GM08714 (cell line): Measurements from ENCODE around the gene ACTG2.

Experiments
- H3K4me3 ChIP-seq: fragments of 200-500 bp; sonication (Bioruptor generic); 2 replicates; pipeline ENCODE4 v1.5.1; 2014; ENCODE audit warnings: mild to moderate bottlenecking, low read length, inconsistent platforms
- ZNF274 ChIP-seq: IDR thresholded peaks from 2 replicates; pipeline ENCODE4 v1.6.1; 2012; ENCODE audit warnings: mild to moderate bottlenecking, low read depth, low read length

Gene ACTG2

DNA sequence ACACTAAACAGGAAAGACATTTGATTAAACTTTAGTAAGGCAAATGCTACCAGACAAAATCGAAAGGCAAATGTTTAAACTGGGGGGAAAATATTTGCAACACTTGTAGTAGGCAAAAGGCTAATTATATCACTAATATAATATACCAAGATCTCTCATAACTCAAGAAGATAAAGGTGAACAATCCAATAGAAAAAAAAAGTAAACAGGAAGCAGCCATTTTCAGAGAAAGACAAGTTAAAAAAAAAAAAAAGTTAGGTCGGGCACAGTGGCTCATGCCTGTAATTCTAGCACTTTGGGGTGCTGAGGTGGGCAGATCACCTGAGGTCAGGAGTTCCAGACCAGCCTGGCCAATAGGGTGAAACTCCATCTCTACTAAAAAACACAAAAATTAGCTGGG is 4.4 kb upstream of the ACTG2 start:
- TF ChIP-seq ZNF274 = no peak
- H3K4me3 ChIP-seq = no peak overlapping the region

DNA sequence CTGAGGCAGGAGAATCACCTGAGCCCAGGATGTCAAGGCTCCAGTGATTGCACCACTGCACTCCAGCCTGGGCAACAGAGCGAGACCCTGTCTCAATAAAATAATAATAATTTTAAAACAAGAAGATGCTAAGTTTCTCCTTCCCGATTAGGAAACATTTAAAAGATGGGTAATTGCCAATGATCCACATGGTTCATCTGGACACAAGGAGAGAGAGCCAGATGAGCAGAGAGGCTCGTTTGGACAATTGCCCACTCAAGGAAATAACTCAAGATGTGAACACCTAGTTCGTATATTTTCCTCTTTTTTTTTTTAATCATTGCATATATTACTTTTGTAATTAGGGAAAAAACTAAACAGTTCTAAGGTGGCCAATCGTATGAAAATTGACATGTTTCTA is 3.6 kb upstream of the ACTG2 start:
- TF ChIP-seq ZNF274 = no peak
- H3K4me3 ChIP-seq = no peak overlapping the region

DNA sequence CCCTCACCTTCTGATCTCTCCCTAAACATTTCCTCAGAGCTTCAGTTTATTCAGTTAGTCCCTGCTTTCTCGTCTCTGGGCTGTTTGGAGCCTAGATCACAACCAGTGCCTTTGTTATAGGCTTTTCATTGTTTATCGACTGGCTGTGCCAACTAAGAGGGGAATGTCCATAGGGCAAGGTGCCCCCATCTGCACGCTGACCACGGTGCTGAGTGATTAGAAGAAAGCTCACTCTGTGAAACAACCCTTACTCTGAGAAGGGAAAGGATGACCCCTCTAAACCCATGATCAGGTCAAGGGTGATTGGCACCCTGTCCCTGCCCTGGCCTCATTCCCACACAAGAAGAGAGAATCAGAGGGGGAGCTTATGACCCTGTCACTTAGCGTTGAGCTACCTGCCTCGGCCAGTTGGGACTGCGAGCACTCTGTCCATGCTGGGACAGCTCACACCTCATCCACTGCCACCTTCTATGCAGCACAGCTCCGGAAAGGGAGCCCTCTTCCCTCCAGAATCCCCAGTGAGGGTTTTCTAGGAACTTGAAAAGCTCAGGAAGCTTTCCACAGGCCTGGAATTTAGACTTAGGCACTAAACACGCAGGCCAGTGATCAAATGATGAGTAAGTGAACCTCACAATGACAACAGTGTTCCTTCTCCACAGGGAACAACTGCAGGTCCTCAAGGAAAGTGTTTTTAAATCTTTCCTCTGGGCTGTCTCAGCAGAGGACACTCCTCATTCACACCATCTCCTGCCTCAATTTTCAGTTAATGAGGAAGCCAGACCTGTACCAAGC is 2.3 kb upstream of the ACTG2 start:
- no peak overlapping the region for H3K4me3 ChIP-seq
- TF ChIP-seq ZNF274 = no peak

DNA sequence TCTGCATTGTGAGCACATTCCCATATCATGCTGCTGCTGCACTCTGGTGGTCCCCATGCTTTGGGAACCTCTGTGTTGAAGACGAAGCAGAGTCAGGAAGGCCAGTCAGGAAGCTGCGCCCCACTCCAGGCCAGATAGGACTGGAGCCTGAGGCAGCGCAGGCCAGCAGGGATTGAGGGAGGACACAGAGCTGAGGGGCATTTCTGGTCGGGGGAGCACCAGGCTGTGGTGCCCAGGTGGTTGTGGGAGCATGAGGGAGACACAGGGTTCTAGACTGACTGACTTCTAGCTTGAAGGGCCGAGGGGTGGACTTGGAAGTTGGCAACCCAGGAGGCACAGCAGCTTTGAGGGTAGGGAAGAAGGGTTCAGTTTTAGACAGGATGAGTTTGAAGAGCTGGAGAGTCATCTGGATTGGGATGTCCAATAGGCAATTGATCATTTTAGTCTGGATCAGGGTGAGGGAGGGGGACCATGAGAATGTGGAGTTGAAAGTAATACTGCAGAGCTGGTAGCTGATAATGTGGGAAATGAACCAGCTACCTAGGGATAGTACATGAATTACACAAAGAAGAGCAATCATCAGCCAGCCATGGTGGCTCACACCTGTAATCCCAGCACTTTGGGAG is 1.4 kb upstream of the ACTG2 start:
- no peak for TF ChIP-seq ZNF274
- H3K4me3 ChIP-seq = no peak overlapping the region

DNA sequence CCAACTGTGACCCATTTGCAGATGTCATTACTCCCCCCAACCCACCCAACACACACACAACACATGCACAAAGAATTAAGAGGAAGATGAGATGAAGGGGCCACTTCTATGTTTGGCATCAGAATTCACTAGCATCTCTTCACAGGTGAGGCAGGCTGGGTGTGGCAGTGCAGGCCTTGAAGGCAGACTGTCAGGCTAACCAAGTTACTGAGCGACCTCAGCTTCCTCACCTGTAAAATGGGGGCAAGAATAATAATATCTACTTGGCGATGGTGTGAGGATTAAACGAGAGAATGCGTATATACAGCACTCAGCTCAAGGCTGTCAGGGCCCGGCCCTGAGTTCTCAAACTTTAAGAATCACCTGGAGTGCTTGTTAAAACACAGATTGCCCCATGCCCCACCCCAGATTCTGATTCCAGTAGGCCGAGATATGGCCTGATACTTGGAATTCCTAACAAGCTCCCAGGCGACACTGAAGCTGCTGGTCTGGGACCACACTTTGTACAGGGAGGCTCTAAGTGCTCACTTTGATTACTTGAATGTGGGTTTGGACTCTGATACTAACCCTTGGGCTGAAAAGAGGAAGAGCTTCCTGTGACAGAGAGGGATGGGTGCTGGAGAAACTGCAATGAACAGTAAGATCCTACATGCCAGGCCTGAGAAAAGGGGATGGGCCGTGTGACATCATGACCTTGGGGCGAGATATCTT is 1.1 kb downstream of the ACTG2 start:
- no peak overlapping the region for H3K4me3 ChIP-seq
- no peak for TF ChIP-seq ZNF274

DNA sequence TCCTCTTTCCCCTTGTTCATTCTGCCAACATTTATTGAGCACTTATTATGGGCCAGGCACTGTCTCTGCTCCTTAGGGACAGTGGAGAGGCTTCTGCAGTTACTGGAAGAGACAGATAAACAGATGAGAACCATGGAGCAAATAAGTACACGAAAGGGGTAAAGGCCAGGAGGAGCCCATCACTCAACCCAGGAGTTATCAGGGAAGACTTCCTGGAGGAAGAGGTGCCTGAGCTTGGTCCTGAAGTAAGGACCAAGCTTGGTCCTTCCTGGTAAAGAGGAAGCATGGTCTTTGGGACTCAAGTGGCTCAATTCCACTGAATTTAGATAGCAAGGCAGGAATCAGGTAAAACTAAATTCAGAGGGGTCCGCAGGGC is 1.7 kb downstream of the ACTG2 start:
- H3K4me3 ChIP-seq = no peak overlapping the region
- no peak for TF ChIP-seq ZNF274

DNA sequence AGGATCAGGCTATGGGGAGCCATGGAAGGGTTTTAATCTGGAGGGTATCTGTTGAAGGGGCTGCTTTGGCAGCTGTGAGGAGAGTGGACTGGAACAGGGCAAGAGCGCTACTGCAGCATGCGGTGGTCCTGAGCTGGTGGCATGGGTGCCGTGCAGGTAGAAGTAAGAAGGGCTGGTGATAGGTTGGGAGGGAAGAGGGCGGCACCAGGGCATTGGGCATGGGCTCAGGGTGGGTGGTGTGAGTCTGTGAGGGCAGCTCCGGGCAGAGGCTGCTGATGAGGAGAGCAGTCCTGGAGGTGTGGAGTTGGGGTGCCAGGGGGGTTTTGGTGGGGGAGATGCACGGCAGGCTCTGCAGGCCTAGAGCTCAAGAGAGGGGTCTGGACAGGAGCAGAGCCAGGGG is 2.1 kb downstream of the ACTG2 start:
- H3K4me3 ChIP-seq = no peak overlapping the region
- TF ChIP-seq ZNF274 = no peak

DNA sequence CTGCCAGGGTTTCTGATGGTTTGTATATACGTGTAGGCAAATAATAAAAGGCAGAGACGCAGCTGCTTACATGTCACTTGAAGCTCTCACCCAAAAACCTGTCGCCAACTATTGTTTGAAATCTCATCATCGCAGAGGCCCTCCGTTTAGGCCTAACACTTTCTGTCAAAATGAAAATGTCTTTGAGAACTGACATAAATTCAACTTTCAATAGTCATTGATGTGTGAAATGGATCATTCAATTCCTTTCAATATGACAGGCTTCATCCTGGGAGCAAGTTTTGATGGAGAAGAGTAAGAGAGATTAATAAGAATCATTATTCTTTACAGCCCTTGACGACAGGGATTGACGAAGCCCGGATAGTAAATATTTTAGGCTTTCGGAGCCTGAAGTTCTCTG is 2.7 kb downstream of the ACTG2 start:
- no peak overlapping the region for H3K4me3 ChIP-seq
- no peak for TF ChIP-seq ZNF274

DNA sequence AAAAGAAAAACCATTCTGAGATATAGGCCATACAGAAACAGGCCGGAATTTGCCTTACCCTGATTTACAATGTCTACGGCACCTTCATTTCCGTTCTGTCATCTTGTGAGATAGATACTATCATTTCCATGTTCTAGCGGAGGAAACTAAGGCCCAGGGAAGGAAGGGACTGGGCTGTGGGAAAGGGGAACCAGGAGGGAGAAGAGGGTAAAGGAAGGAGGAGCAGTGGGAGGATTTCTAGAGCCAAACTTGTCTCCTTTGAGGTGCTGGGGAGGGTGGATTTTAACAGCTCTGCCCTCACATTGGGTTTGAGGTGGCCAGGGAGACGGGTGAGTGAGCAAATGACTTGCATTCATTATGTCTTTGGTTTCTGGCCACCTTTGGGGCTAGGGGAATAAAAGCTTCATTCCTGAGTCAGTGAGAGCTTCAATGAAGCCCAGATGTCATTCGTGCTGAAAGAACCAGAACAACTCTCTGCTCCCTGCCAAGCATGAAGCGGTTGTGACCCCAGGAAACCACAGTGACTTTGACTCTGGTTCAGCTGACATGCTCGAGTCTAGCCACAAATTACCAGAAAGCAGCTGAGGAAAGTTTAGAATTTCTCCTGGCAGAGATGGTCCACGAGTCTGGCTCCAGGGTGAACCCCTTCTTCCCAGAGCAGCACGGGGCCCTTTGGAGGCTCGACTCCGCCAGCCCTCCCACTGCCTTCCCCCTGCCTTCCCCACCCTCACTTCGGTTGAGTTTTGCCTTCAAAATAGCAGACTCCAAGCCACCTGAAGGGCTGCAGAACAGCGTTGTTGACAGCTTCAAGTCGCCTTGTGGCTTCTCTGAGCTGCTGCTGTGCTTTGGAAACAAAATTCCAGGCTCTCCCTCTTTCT is 3.8 kb downstream of the ACTG2 start:
- no peak overlapping the region for H3K4me3 ChIP-seq
- no peak for TF ChIP-seq ZNF274

DNA sequence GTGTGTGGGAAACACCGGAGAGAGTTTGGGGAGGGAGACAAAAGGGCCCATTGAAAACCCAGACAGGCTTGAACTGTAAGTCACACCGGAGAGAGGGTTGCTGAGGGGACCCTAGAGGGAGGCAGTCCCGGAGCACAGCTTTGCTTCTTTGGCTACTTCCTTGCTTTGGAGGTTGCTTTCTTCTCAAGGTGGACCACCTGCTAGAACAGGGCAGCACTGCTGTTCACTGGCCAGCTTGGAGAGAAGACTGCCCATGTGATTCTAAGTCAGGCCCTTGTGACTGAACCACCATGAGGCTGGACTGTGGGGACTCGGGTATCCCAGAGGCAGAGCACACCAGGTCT is 4.4 kb downstream of the ACTG2 start:
- H3K4me3 ChIP-seq = no peak overlapping the region
- no peak for TF ChIP-seq ZNF274

DNA sequence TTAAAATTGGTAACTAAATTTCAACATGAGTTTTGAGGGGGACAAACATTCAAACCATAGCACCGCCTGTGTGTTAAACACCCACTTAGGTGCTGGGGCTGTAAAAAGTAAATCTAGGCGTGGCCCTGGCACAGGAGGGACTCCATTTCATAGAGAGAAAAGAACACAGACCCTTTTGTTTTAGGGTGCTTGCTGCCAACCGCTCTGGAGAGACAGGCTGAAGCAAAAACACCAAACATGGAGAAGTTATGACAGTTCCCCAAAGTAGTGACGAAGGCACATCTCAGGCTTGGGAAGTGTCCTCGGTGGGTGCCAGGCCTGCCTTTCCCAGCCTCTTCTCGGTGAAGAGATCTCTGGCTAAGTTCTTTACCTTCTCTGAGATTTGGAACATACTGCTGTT is 5.1 kb downstream of the ACTG2 start:
- no peak for TF ChIP-seq ZNF274
- no peak overlapping the region for H3K4me3 ChIP-seq

DNA sequence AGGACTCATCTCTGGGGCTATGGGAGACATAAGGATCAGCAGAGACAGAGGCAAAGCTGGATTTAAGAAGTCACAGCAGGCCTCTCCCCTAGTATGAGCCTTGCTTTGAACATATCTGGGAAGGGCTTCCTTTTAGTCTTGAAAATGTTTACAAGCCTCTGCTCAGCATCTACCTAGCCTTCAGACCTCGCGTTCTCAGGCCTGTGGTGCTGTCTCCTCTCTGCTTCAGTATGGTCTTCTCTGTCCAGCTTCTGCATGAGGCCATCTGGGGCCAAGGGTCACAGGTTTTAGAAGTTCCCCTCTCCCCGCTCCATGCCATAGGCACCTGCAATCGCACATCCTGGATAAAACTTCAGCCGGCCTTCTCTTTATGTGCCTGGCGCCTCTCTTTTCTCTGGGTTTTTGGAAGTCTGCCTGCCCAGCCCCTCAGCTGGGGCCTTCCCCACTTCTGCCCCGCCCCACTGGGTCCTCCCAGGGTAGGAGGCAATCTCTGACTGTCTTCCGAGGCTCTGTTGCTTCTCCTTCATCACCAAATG is 7.1 kb downstream of the ACTG2 start:
- TF ChIP-seq ZNF274 = no peak
- no peak overlapping the region for H3K4me3 ChIP-seq

DNA sequence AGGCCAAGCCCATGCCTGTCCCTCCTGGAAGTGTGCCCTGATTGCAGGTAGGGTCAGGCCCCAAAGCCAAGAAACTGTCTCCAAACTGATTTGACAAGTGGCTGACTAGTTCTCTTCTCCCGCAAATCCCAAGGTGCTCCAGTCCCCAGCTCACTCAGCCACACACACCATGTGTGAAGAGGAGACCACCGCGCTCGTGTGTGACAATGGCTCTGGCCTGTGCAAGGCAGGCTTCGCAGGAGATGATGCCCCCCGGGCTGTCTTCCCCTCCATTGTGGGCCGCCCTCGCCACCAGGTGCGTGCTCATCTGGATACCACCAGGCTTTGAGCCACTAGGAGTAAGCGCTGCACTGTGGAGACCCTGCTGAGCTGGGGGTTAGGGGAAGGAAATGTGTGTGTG is 8.3 kb downstream of the ACTG2 start:
- no peak for TF ChIP-seq ZNF274
- no peak overlapping the region for H3K4me3 ChIP-seq

DNA sequence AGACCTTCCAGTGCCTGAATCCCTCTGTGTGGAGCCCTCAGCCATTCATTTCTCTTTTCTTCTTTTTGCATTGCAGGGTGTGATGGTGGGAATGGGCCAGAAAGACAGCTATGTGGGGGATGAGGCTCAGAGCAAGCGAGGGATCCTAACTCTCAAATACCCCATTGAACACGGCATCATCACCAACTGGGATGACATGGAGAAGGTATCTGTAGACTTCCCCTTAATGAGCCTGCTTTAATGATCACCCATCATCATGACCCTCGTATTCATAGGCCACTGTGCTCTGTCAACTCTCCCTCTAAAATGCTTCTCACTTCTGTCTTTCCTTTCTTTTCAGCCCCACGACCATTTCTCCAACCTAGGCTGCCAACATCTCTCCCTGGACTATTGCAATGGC is 9.5 kb downstream of the ACTG2 start:
- no peak overlapping the region for H3K4me3 ChIP-seq
- no peak for TF ChIP-seq ZNF274
